OCI-M1 (cell line): ENCODE results near the gene BEND7.

Experiments used
- DNase-seq: peaks from one replicate; lab custom pipeline; 2025; lab: John Stamatoyannopoulos, UW

BEND7 gene

DNA sequence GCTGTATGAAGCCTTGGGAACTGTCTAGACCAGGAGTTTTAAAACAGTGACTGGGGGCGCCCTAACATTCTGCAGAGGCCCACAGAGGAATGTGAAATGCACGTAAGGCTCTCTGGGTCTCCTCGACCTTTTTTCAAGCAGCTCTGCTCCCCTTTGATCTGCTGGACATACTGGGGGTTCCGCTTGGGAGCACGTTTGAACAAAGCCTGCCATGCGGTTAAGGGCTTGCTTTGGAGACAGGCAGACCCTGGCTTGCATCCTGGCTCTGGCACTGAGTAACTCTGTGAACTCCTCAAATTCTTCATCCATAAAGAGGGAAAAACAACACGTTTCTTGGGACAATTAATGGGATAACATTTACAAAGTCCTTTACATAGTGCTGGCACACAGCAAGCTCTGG lies 7.8 kb downstream of the BEND7 start:
- DNase-seq = no peak

DNA sequence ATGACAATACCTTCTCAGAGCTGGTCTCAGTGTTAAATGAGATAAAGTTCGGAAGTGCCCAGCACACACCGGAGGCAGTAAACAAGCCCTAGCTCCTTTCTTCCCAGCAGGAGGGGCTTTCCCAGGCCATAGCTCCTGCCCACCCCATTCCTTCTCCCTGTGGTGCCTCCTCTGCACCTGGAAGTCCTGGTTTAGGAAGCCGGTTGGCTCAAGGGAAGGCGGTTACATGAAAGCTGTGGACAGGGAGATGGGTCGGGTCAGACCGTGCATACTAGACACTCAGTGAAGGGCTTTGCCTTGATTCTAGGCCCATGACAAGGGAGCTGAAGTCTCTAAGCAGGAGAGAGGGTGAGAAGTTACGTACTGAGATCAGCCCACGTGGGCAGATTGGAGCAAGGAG lies 8.6 kb downstream of the BEND7 start:
- no peak for DNase-seq

DNA sequence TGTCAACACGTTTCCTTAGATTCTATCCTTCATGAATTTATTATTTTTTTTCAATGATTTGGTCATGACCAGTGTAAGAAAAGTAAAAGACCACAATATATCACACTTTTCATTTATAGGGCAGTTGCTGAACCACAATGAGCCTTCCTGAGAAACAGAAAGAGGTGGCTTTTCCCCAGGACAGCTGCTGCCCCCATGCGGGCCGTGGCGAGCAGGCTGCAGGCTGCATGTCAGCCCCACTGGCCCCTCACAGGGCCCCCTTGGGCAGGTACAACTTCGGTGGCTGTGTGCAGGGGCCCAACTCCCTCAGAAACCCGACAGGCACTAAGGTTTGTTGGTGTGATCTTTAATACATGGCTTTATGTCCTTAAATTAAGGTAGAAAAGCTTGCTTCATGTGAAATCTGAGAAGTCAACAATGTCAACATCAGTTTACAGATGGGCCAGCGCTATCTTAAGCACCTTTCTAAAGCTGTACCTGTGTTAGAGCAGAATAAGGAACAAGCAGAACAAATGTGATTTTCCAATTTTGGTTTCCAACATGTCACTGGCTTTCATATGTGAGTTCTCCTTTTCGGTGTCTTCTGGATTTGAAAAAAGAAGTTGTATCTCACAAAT lies 10.6 kb downstream of the BEND7 start:
- peak; percentile 45 for DNase-seq

DNA sequence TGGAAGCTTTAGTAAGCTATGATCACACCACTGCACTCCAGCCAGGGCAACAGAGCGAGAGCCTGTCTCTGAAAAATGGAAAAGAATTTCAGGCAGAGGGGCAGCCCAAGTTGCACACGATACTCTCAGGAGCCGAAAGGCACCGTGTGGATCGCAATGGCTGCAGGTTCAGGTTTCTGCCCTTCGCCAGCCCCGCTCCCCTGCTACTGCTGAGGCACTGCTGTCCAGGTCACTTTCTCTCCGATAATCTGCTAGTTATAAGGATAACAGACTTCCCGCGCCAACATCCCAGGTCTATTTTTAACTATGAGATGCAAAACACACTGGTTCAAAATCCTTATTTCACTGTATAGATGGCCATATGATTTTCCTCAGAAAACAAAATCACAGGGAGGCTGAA lies 11.1 kb downstream of the BEND7 start:
- no peak for DNase-seq

DNA sequence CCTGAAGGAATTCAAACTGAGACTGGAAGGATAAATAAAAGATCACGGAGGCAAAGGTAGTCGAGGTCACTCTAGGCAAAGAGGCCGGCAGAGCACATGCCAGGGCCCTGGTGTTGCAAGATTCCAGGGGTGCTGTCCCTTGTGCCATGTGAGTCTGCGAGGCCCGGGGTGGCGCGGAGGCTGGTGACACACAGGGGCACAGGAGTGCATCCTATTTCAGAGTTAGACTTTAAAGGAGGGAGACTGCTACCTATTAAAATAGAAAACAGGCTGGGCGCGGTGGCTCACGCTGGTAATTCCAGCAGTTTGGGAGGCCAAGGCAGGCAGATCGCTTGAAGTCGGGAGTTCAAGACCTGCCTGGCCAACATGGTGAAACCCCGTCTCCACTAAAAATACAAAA lies 12.6 kb downstream of the BEND7 start:
- no peak for DNase-seq

DNA sequence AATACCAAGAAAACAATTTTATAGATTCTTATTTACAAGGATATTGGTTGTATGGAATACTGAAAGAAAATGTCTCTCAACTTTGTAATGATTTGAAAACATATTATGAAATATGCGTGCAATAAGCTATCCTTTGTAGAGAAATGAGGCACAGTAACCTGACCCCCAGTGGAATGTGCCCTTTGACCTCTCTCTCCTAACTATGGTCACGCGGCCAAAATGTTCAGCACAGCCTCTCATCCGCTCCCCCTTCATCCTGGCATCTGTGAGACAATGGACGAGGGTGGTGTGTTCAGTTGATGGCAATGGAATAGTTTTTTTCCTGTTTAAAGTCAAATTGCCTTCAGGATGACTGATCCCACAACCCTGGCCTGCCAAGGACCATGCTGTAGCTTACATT lies 13.3 kb downstream of the BEND7 start:
- DNase-seq = no peak

DNA sequence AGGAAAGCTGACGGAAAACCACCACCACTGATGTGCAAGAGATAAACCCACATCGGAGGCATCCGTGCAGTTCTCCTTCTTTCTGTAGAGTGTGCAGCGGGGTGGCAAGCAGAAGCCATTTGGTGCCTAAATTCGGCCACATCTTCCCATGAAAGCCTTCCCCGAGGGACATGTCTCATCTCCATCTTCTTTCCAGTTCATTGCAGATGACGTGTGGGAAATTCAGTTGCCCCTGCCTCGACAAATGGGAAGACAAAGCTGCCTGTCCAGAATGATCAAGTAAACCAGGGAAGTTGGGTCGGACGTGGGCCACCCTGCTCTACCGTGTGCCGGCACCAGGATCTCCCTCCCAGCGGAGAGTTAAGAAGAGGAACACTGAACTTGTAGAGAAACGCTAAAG lies 14.5 kb downstream of the BEND7 start:
- DNase-seq = no peak

DNA sequence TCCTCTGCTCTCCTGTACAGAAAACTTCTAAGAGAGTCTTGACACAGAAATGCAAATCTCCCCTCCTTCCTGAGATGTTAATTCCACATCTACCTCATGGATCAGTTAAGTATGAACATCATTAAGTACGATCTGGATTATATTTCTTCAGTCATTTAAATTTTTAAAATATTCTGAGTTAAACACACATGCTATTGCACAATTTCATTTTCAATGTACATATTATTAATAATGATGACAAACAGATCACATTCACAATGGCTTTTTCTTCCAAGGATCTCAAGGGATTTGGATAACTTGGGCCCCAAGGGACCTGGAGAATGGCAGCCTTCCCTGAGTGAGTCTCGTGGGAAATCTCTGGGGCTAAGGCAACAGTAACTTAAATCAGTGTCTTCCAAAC lies 16.2 kb downstream of the BEND7 start:
- DNase-seq = no peak

DNA sequence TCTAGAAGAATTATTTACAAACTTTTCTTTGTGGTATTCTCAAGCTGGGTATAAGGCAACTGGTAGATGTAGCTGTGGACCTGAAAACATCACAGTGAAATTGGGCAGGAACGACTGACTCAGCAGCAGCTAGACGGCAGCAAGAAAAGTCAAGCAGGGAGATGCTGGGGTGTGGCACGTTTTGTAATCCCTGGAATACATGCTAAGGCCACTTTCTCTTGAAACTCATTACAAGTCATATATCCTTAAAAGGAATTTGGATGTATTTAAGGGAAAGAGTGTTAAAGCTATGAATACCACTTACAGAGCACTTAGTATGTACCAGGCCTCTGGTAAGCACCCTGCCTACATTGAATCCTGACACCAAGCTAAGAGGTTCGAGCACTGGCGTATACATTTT lies 17.4 kb downstream of the BEND7 start:
- DNase-seq = no peak

DNA sequence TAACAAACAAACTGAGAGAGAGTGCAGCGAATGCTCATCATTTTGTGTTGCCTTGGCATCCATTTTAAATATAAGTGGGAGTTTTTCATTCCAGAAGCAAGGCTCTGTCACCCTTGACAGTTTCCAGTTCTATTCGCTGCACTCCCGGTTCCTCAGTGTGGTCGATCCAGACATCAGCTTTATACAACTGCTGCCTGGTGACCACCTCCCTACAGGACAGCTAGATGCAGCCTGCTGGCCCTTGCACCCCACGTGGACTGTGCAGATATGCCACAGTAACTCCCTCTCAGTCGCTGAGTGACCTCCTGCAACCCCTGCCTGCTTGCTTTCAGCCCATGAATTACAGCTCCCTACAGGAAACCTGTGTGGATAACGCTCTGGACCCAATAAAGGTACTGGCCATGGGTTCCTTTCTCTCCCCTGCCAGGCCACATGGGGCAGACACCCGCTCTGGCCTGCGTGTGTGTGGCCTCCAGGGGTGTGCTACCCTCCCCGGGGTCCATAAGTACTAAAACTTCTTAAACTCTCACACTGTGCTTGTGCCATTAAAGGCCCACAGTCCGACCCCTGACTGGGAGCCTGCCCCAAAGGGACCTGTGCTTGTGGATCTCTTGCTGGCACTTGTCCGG lies 23.6 kb downstream of the BEND7 start:
- DNase-seq = no peak

DNA sequence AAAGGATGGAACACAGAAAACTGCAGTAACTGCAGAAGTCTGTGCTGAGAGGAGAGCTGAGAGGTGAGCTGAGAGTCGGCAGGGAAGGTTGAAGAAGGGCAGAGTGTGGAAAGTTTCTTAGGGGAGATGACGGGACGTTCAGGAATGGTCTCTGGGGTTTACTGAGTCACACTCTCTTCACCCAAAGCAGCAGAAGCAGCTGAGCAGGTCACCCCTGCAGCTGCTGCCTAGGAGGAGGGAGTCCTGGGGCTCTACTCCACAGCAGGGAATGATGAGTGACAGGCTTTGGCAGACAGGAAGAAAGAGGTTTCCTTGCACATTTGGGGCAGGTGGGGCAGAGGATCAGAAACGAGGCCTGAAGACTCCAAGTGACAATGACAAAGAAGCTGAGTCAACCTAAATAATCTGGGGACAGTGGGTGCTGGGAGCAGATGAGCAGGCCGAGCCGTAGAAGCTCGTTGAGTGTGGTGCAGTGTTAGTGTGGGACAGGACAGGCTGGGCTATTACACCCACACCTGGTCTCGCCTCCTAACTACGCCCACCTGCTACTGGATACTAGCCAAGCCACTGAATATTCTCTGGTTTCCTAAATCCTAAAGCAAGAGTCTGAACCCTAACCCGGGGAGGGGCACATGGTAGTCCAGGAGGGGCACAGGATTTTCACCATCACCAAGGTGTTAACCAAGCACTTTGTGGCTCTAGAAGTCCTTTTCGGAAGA lies 24.9 kb downstream of the BEND7 start:
- no peak for DNase-seq

DNA sequence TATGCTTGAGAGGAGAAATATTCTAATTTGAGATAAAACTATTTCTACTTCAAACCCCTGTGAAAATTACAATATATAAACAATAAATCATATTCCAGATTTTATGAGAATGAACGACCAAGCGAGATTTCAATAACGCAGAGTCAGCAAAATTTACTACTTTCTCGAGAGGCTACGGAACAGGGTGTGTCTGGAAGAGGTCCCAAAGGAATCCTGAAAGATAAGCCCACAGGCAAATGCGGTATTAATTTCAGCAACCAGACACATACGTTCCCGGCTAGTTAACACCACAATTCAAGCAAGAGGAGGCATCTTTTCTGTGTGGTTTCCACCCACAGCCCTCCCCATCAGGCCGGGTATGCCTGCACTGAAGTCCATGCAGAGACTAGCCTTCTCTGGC lies 26.4 kb downstream of the BEND7 start:
- no peak for DNase-seq

DNA sequence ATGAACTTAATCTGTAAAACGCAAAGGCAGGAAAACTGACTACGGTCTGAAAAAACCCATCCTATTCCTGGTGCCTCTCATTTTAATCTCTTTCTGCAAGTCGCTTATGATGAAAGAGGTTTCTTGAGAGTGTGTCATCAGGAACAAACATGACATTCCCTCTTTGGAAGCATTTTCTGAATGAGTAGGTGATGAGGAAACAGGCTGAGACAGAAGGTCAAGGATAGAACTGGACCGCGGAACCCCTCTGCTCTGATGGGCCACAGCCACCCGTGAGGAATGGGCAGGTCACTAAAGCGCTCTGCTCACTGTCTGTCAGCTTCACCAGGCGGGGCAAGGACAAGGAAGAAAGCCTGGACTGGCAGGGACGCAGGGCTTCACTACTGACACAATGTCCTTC lies 28.6 kb downstream of the BEND7 start:
- DNase-seq = no peak

DNA sequence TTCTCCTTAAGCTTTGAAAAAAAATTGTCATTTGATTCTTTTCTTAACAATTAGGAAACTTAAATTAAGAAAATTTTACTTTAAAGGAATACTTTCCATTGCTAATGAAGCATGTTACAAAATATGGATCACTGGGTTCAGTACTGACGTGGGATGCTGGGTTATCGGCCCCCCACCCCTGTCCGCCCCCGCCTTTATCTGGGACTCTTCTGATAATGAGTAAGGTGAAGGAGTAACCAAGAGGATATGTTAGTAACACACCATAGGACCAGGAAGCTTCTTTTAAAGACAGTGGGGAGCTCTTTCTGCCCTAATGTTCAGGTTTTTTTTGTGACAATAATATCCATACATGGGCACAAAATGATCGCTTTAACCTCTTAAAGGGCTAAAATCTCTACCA lies 29.7 kb downstream of the BEND7 start:
- DNase-seq = no peak

DNA sequence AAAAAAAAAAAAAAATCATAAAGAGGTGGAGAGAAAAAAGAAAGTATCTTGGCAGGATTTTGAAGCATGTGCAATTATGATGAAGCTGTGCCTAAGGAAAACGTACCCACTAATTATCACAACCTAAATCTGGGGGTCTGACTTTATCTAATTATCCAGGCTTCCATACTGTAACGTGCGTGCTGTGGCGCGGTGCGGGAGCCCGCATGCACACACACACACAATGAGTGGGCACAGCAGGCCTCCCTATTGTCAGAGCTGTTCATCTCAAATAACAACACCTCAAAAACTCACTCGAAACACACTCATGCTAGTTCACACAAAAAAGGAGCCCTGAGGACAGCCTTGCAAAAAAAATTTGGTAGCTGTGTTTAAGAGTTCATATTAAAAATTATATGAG lies 31.9 kb downstream of the BEND7 start:
- DNase-seq = no peak

DNA sequence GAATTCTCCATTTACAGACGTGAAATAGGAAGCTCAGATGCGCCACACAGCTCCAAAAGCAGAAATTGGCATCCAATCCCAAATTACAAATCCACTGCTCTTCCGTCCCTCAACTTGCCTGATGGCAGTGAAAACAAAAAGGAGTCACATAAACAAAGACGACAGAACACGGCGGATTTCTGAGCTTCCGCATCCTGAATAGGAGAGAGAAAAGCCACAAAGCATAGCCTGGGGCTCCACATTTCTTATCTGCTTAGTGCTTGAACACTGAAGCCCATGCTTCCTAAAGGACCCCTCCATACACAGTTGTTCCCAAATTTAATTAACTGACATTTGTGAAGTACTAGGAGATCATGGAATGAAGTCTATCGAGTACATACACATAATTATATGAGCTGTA lies 32.6 kb downstream of the BEND7 start:
- DNase-seq = no peak

DNA sequence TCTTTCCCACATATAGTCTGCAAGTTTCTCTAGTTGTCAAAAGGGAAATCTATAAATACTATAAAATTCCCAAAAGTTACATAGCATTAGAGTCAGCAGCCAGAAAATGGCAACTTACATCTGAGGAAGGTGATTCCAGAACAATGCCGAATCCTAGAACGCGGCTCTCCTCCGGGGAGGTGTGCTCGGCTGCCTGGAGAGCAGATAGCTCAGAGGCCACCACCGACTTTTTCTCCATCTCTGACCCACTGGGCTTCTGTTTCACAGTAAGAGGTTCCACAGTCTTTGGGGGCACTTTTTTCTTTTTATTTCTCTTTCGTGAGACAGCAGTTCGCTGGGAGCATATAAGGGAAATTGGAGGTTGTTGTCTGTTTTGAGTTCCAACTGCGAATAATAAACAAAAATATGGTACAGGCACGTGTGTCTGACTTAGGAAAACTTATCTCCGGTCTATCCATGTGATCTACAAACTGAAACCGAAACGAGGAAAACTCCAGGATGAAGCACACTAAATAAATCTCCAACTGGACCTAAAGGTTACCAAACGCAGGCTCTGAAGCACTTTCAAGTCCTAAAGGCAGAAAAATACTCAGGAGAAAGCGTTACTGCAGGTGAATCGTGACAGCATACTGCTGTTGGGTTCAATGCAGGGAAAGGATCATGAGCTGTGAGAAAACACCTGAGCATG lies 36.2 kb downstream of the BEND7 start:
- peak; percentile 69 for DNase-seq

DNA sequence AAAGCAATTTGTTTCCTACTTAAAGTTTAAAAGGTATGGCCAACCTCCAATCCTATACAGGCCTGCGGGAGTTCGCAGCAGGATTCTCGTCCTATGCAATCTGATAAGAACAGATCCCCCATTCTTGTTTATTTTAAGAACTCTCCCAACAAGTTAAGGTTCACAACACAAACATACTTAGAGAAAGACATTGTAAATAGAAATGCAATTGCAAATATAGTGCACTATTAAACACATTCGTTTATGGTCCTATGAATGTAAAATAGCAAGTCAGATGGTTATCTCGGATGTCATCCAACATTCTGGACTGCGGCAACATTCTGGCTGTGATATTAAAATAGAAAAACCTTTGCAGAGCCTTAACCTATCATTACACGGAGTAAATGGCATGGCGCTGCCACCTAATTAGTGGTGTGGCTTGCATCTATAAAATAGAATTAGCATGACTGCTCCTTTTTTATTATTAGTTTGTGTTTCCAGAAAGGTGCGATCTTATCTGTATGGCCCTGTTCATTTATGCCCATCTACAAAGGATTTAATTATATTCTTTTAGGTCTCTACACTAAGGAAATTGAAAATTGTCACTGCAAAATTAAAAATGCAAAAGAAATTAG lies 37.0 kb downstream of the BEND7 start:
- DNase-seq = no peak

DNA sequence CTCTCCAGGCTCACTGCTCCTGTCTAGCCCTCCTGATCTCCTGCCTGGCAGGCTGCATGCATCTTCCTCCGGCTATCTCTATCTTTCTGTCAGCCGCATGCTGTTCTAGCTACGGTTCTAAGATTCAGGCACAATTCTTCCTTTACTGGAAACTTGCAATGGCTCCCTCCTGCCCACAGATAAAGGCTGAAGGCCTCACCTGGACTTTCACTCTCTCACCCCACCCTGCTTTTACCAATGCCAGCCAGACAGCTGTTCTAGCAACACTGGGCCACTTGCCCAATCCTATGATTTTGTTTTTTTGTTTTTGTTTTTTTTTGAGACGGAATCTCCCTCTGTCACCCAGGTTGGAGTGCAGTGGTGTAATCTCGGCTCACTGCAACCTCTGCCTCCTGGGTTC lies 38.3 kb downstream of the BEND7 start:
- DNase-seq = no peak

DNA sequence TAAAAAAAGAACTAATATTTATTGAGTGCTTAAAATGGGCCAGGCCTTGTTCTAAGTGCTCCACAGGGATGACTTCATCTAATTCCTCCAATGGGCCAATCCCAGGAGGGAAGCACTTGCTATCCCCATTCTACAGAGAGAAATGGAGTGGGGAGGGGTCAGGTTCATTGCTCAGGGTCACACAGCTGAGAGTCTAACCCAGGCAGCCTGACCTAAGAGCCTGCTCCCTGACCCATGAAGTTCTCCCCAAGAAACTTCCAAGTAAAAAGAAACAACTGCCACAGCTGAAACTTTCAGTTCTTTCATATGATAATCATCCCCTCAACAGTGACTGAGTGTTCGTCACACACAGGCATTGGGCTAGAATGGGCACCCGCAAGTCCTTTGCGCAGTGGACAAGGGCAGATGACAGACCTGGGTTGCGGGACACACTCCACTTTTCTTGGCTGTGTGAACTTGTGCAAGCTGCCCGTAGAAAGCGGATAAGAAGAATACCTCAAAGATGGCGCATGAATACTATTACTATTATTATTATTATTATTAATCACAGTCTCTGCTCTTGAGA lies 39.7 kb downstream of the BEND7 start:
- DNase-seq = no peak

DNA sequence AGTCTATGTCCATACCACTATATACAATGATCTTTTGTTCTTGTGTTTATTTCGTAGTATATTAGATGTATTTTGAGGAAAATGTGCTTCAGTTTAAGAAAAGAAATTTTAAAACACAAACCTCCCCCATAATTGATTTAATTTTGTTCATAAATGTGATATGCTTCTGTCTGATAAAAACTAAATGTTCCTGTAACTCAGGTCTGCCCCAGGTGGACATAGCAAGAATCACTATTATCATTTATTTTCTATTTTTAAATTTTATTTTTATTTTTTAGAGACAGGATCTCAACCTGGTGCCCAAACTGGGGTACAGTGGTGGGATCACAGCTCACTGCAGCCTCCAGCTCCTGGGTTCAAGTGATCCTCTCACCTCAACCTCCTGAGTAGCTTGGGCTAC lies 43.2 kb downstream of the BEND7 start:
- DNase-seq = peak; percentile 15

DNA sequence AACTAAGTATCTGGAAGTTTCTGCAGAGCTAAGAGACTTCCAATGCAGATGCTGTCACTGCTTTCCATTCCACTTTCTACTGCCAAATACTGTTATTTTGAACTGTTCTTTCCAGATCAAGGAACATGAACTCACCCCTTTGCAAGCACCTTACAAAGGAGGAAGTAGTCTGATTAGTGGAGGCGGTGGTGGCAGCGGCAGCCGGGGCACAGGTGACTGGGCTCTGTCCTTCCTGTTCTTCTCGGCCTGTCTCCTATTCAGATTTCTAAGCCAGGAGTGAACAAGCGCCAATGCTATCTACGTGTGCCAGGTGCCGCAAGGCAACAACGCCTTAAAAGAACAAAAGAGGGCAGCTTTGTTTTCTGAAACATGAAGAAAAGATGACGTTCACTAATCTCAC lies 44.9 kb downstream of the BEND7 start:
- DNase-seq = no peak
